GM18502 (cell line): ENCODE measurements around the gene ZNF556.
"Not testable (repeated sequence)": the region's sequence is repeated elsewhere in the genome, so short reads cannot be mapped to it uniquely, and the experiment has no call there.

ENCODE experiments used
- ATAC-seq: cut with Tn5 transposase; IDR thresholded peaks from one replicate; pipeline ENCODE4 v1.9.1; 2021; ENCODE audit warnings: mild to moderate bottlenecking; ENCODE audit not compliant: unreplicated experiment, poor library complexity

The ZNF556 gene

GRCh38 chr19:2852598-2852997 is 14.5 kb upstream of the ZNF556 start:
- no peak for ATAC-seq

GRCh38 chr19:2853015-2853606 is 14.0 kb upstream of the ZNF556 start:
- no peak for ATAC-seq

- no peak for ATAC-seq
These were observed 12.3 kb upstream of the ZNF556 start for GRCh38 chr19:2854849-2855248.

GRCh38 chr19:2856457-2857050 is 10.6 kb upstream of the ZNF556 start:
- ATAC-seq: no peak

- no peak for ATAC-seq
These were observed 8.3 kb upstream of the ZNF556 start for GRCh38 chr19:2858864-2859263.

- no peak for ATAC-seq
These were observed 3.3 kb upstream of the ZNF556 start for GRCh38 chr19:2863816-2864215.

GRCh38 chr19:2865334-2866100 is 1.6 kb upstream of the ZNF556 start:
- ATAC-seq: no peak

- no peak for ATAC-seq
These were observed 575 bp upstream of the ZNF556 start for GRCh38 chr19:2866495-2867024.

GRCh38 chr19:2869618-2870017 is 2.5 kb downstream of the ZNF556 start:
- no peak for ATAC-seq

- ATAC-seq: not testable (repeated sequence)
These were observed 5.0 kb downstream of the ZNF556 start for GRCh38 chr19:2872175-2872574.

- ATAC-seq: no peak
These were observed 10.5 kb downstream of the ZNF556 start for GRCh38 chr19:2877398-2878331.

- ATAC-seq: no peak
These were observed 16.7 kb downstream of the ZNF556 start for GRCh38 chr19:2883686-2884439.

- no peak for ATAC-seq
These were observed 18.6 kb downstream of the ZNF556 start for GRCh38 chr19:2885736-2886135.

- ATAC-seq: no peak
These were observed 20.3 kb downstream of the ZNF556 start for GRCh38 chr19:2887391-2887914.

- ATAC-seq: no peak
These were observed 21.6 kb downstream of the ZNF556 start for GRCh38 chr19:2888731-2889224.

GRCh38 chr19:2890531-2890930 is 23.4 kb downstream of the ZNF556 start:
- not testable (repeated sequence) for ATAC-seq

GRCh38 chr19:2896694-2897093 is 29.6 kb downstream of the ZNF556 start:
- ATAC-seq: no peak

GRCh38 chr19:2900296-2901252 is 33.4 kb downstream of the ZNF556 start, which contains the start of gene ZNF57:
ZNF57 (plus strand) TSS chr19:2900928; CDS start chr19:2901046, 118 bp downstream.
- ATAC-seq: peak; percentile 94
